ELR (cell line): Measurements from ENCODE around the gene DSE.

Source experiments
- DNase-seq: peaks from one replicate; pipeline ENCODE4 v3.0.0-alpha.2; 2015; ENCODE audit warnings: low read depth

Gene DSE

DNA sequence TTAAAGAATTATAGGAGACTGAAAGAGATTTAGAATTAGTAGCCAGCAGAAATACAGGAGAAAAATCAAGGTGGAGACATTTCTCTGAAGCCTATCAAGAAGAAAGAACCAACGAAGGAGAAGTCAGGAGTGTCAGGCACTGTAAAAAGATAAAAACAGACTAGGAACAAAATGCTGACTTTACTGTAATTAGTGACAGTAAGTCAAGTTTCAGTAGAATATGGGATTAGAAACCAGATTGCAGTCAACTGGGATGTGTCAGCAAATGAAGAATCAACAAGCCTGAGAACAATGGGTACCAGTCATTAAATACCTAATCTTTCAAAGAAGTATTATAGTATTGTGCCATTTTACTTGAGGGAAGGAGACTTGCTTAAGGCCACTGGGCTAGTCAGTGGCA, 112.0 kb downstream of the DSE start:
- no peak for DNase-seq

DNA sequence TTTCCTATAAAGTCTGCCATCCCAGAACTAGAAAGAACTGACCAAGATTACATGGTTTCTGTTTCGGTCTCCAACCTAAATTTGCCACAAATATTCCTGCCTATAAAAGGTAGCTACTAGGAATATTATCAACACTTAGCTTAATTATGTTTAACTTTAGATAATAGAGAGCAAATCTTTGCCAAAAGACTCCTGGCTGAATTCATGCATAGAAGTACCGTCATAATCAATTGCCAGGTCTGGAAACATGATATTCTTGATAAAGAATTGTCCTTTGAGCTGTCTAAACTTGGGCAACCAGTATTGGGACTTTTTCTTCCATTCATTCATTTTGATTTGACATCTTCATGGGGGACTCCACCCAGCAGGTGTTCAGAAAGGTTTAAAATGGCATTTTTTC, 112.9 kb downstream of the DSE start:
- DNase-seq: no peak

DNA sequence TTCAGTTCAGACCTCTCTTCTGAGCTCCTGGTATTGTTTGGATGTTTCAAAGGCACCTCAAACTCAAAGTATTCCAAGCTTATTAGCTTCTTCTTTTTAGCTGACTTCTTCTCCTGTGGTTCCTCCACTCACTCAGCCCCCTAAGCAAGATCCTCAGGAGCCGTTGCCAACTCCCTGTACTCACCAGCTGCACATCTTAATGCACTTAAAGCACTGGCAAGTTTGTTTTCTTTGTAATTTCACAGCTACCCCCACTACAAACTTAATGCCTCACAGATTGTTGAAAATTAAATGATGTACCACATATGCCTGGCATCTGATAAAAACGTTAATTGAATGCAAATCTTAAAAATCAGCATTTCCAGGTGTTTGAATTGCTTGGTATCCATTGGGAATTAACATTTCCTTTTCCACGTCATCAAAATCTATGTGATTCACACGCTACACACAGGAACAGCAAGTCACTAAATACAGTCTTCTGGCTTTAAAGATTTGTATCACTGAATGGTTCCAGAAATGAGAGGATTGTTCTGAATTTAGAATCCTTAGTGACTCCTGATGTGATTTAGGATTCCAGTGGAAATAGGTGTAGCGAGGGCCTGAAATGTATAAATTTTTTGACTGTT, 114.9 kb downstream of the DSE start:
- DNase-seq: no peak

DNA sequence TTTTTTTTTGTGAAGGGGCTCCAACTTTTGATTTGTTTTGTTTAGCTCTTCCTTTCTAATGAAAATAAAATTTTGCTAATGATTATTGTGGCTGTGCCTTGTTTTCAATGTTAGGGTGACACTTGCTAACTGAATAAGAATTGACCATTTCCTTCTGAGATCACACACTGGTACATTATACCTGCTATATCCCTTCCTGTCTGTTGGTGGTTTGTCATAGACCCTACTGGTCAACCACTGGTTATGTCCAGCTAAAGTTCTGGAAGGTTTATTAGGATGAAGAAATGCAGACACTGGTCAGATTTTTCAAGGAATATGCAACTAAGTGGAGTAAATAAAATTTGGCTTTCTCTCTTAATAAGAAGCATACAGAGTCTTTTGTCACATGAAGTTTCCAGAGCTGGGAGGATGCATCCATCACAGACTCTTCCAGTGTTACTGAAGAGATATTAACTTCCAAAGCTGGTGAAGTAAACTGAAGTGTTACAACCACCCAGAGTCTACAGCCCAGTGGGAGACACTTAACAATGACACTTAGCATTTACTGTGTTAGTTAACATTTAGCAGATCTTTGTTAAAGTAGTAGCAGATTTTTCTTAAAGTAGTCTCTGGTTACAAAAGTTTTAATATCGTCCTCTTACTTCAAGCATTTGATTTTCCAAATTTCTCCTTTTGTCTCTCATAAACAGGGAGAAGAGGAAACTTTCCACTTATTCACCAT, 121.0 kb downstream of the DSE start:
- no peak for DNase-seq

DNA sequence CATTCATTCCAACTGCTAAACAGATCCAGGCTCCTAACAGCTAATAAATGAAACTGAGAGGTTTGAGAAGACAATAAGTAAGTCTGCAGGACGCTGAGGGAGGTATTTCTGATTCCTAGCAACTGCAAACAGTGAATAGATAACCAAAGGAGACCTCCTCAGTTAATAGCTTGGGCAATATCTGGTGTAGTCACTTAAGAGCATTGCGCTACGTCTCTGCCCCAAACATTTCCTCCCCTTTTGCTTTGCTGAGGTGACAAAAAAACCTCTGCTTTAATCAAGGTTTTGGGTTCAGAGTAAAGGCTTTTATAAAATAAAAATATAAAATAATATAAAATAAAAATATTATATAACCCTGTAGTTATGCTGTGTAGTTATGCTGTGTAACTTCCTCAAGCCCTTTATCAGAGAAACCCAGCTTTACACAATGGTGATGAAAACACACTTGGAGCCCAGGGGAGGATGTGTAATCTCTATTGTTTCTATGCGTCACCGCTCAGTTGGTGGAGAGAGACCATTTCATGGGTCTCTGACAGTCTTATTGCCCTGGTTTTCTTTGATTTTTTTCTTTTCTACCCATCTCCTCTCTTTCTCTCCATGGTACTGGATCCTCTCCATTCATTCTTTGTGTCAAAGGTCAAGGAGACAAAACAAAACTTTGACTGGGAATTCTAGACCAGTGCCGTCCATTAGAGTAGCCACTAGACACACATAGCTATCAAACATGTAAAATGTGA, 121.8 kb downstream of the DSE start:
- DNase-seq: no peak
